Measurements from ENCODE around the gene DDR2. TPM values are rescaled to one million over a fixed set of nuclear protein-coding genes. Genes with fewer than 3 reads are reported as not detected.
A peak's percentile ranks its signal among the peaks of the same experiment; 100 is the strongest.
"Not testable (repeated sequence)": the region's sequence is repeated elsewhere in the genome, so short reads cannot be mapped to it uniquely, and the experiment has no call there.

DDR2 gene
- total RNA-seq, 1 experiment from 2014 or later, result 1.9 TPM

DNA sequence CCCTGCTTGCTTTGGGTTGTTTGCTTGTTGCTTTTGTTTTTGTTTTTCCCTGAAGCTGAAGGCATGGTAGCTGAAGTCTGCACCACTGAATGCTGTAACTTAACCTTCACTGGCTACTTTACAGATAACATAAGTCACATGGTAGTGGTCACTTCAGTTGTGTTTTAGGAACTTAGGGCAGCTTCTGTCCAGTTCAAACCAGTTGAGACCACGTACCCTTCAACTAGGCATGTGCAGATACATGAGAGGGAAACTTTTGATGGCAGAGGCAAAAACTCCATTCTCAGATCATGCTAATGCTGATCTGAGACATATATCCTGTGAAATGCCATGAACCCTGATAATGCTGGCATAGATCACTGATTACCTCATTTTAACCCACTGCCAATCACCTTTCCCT lies 186.4 kb downstream of the DDR2 start:
- CTCF ChIA-PET; BruUV-seq (replicated peaks): not testable (repeated sequence)

GRCh38 chr1:162822391-162823200 lies 190.3 kb downstream of the DDR2 start:
- peak overlapping the region; percentile 51 to 73 for H3K4me3 ChIP-seq (ENCODE audit: low read depth in 2 of 2, low read length in 2 of 2)
- intact Hi-C loops (cut with micrococcal nuclease; ENCODE audit: unreplicated experiment), result no loop called here
- ATAC-seq (peak; percentile 86), DNase-seq (ENCODE audit: low read depth, low spot score) (no peak)
- in situ Hi-C loops (cut with HindIII; ENCODE audit: low pct_unique_long_range_greater_than_20kb, low sequenced_read_pairs), result no loop called here
- no peak overlapping the region for H3K27ac ChIP-seq (ENCODE audit: low read length)
- POLR2A ChIA-PET, result interaction anchor here (0.7 kb wide), 1 partner anchor 18 kb away, joined by 3 read pairs; no protein-coding TSS in a partner anchor
- CTCF ChIA-PET, result interaction anchor here (0.9 kb wide), 1 partner anchor 22 kb away, joined by 4 read pairs; no protein-coding TSS in a partner anchor
- no TSS peak for BruUV-seq (replicated peaks)
- H3K36me3 ChIP-seq (ENCODE audit: control insufficient read depth, insufficient read depth, low read length), result no peaks in the 10 kb centered on the region
- no peaks in the 10 kb centered on the region; the same call in 1 of the 2 replicates for H3K4me1 ChIP-seq (ENCODE audit: control insufficient read depth, insufficient read depth, low read length)
- no peaks in the 10 kb centered on the region for H3K9me3 ChIP-seq (ENCODE audit: control insufficient read depth, insufficient read depth, low read depth, low read length)
- H3K27me3 ChIP-seq (ENCODE audit: control insufficient read depth, insufficient read depth, low read length), result peaks cover 2% of the 10 kb centered on the region; the same call in 1 of the 2 replicates
- TF ChIP-seq SIN3A (IDR thresholded peaks at IDR 0.05; ENCODE audit: borderline replicate concordance, insufficient read depth, low read depth, low read length), result no peak
- no peak; the same call in 1 of the 2 replicates for TF ChIP-seq CTCF (IDR thresholded peaks at IDR 0.05)
- TF ChIP-seq REST (IDR thresholded peaks at IDR 0.05; ENCODE audit: insufficient read depth in 1 of 2, low read depth in 2 of 2, low read length in 1 of 2), result no peak
- no peak for TF ChIP-seq TCF7L2 (IDR thresholded peaks at IDR 0.05; ENCODE audit: low read depth, low read length)
- no peak for TF ChIP-seq POLR2AphosphoS5 (IDR thresholded peaks at IDR 0.05; ENCODE audit: low read depth, low read length)

More for the DNA sequence above, 186.4 kb downstream of the DDR2 start:
- H3K27me3 ChIP-seq (ENCODE audit: control insufficient read depth, insufficient read depth, low read length); POLR2A ChIA-PET; H3K4me1 ChIP-seq (ENCODE audit: control insufficient read depth, insufficient read depth, low read length); H3K27ac ChIP-seq (ENCODE audit: low read length); H3K4me3 ChIP-seq (ENCODE audit: low read depth in 2 of 2, low read length in 2 of 2); H3K9me3 ChIP-seq (ENCODE audit: control insufficient read depth, insufficient read depth, low read depth, low read length); DNase-seq (ENCODE audit: low read depth, low spot score); ATAC-seq; in situ Hi-C loops (cut with HindIII; ENCODE audit: low pct_unique_long_range_greater_than_20kb, low sequenced_read_pairs); intact Hi-C loops (cut with micrococcal nuclease; ENCODE audit: unreplicated experiment); H3K36me3 ChIP-seq (ENCODE audit: control insufficient read depth, insufficient read depth, low read length): not testable (repeated sequence)

DNA sequence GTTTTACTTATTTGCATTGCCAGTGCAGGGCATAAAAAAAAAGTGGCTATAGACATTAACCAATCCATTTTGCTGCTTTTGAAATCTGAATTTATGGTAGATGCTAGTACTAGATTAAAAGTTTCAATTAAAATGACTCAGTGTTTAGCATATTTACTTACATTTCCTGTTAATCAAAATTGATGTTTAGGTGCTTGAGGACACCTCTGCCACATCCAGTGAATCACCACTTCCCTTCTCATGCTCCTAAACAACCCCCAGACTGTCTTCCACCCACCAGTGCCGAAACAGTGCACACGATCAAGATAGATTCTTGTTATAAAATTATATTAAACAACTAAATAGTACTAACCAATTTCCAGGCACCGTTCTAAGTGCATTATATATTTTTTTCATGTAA lies 191.0 kb downstream of the DDR2 start:
- Histone ChIP-seq H3K27me3 (ENCODE audit: control insufficient read depth, insufficient read depth, low read length) (peaks cover 4% of the 10 kb centered on the region; the same call in 1 of the 2 replicates), H3K27ac (ENCODE audit: low read length) (no peak overlapping the region), H3K36me3 (ENCODE audit: control insufficient read depth, insufficient read depth, low read length) (no peaks in the 10 kb centered on the region), H3K4me3 (ENCODE audit: low read depth in 2 of 2, low read length in 2 of 2) (no peak overlapping the region), H3K4me1 (ENCODE audit: control insufficient read depth, insufficient read depth, low read length) (no peaks in the 10 kb centered on the region; the same call in 1 of the 2 replicates), H3K9me3 (ENCODE audit: control insufficient read depth, insufficient read depth, low read depth, low read length) (no peaks in the 10 kb centered on the region)
- TF ChIP-seq SIN3A (IDR thresholded peaks at IDR 0.05; ENCODE audit: borderline replicate concordance, insufficient read depth, low read depth, low read length) (no peak), TCF7L2 (IDR thresholded peaks at IDR 0.05; ENCODE audit: low read depth, low read length) (no peak), CTCF (IDR thresholded peaks at IDR 0.05) (no peak), REST (IDR thresholded peaks at IDR 0.05; ENCODE audit: insufficient read depth in 1 of 2, low read depth in 2 of 2, low read length in 1 of 2) (no peak), POLR2AphosphoS5 (IDR thresholded peaks at IDR 0.05; ENCODE audit: low read depth, low read length) (no peak)
- ChIA-PET CTCF (interaction anchor here (0.7 to 0.9 kb wide), 2 partner anchors 23 to 34 kb away, joined by 3 to 4 read pairs; no protein-coding TSS in a partner anchor), POLR2A (no interaction called here)
- in situ Hi-C loops (cut with HindIII; ENCODE audit: low pct_unique_long_range_greater_than_20kb, low sequenced_read_pairs) (no loop called here), intact Hi-C loops (cut with micrococcal nuclease; ENCODE audit: unreplicated experiment) (no loop called here)
- DNase-seq (ENCODE audit: low read depth, low spot score) (no peak), ATAC-seq (no peak)
- no TSS peak for BruUV-seq (replicated peaks)
